Ovary (tissue), 9 donors: ENCODE results near the gene GSTP1. TPM values are rescaled to one million over a fixed set of nuclear protein-coding genes. Genes with fewer than 3 reads are reported as not detected.

Experiments
- DNase-seq, 5 donors: peaks; one replicate each; pipeline ENCODE4 v3.0.0-alpha.2; 2019 to 2020
- H3K27ac ChIP-seq, 2 donors: fragments of 200-600 bp; one replicate each; pipeline versions ENCODE4 v1.5.1 to v1.8.0; 2019 to 2022
- H3K27me3 ChIP-seq: fragments of 200-600 bp; one replicate; pipeline ENCODE4 v1.8.0; 2022
- H3K36me3 ChIP-seq: fragments of 200-600 bp; sonication (generic); one replicate; pipeline ENCODE4 v1.5.1; 2019
- H3K4me1 ChIP-seq: one replicate; pipeline ENCODE4 v1.8.1; 2013; ENCODE audit warnings: mild to moderate bottlenecking, moderate library complexity; ENCODE audit not compliant: insufficient read depth
- H3K4me3 ChIP-seq: fragments of 200-600 bp; sonication (generic); one replicate; pipeline ENCODE4 v1.5.1; 2017
- H3K9me3 ChIP-seq, 2 donors: fragments of 200-600 bp in 1 of 2; sonication (generic) in 1 of 2; one replicate each; pipeline versions ENCODE4 v1.5.1 to v1.8.1; 2013 to 2019; ENCODE audit warnings: mild to moderate bottlenecking in 1 of 2, moderate library complexity in 1 of 2
- CTCF ChIP-seq, 3 donors: fragments of 450-650 bp in 2 of 3; fragments of 200-600 bp in 1 of 3; IDR thresholded peaks; one replicate each; pipeline versions ENCODE4 v1.5.1 to v1.8.0; 2016 to 2022; ENCODE audit warnings: antibody characterized with exemption in 3 of 3, mild to moderate bottlenecking in 1 of 3
- EP300 ChIP-seq: sonication (generic); formaldehyde crosslinking; IDR thresholded peaks from one replicate; pipeline ENCODE4 v1.6.1; 2017; ENCODE audit warnings: antibody characterized with exemption
- POLR2A ChIP-seq: fragments of 450-650 bp; IDR thresholded peaks from one replicate; pipeline ENCODE4 v1.6.1; 2017; ENCODE audit warnings: antibody characterized with exemption, mild to moderate bottlenecking, moderate library complexity
- WGBS, 3 donors: extraction: QIAGEN DNeasy Blood & Tissue Kit in 1 of 3; methylation state at CpG; one replicate each; pipeline versions ENCODE4 v1.1.5 to v1.1.7; 2013 to 2017; 5-methylcytosine and 5-hydroxymethylcytosine counted together
- intact Hi-C, 4 donors: fragments of 100-400 bp; cut with DNase I; formaldehyde crosslinking; loops; one replicate each; pipeline versions ENCODE4 v1.11.0 to v1.15.1; 2022 to 2023
- polyA plus RNA-seq, 2 donors: library from polyadenylated mRNA; stranded (reverse); fragments of 200-250 nt in 1 of 2; fragments of 350-450 nt in 1 of 2; fragmentation: Illumina TruSeq in 1 of 2; extraction: RNeasy Lipid Tissue Mini Kit (QIAGEN cat#74804) in 1 of 2; gene quantifications; one replicate each; pipeline ENCODE4 v1.2.3, GENCODE V29; 2013 to 2014
- total RNA-seq, 7 donors: library from RNA; depleted of rRNA in 2 of 7; stranded (reverse); fragments of >200 nt in 2 of 7; fragmentation: NEBNext Ultra II Directional in 3 of 7; extraction: Animal tissue kit (Norgen Biotek cat#: 25700) in 3 of 7; gene quantifications; one replicate each; pipeline versions ENCODE4 v1.1.0 to v1.2.4, GENCODE V29; 2016 to 2023
- donor health status: DM: no; HTN: no; CAD: no; lungs with moderate emphysema.
- donor health status: DM: no; HTN: no; CAD: no.
- donor health status: Bipolar disorder and iron deficiency.
- donor health status: DM: yes; HTN: yes; CAD: no.
- donor health status: DM: no; HTN: no; CAD: no.
- donor health status: DM: yes; HTN: yes; CAD: no.

Gene GSTP1
- total and polyA plus RNA-seq, 9 donors = 189 to 1,321 (median 459) TPM

- no peaks in the 10 kb centered on the region for H3K9me3 ChIP-seq
- H3K27me3 ChIP-seq = no peaks in the 10 kb centered on the region
- 68 to 78% (median 72%) methylated on average over 6 of the region's 6 CpGs for WGBS, 3 donors
- intact Hi-C loops = loop anchor here in 1 of 4 donors (10.0 kb wide), 1 partner anchor 77 kb away; the partner anchor contains the start of gene ACY3
- H3K4me1 ChIP-seq = no peaks in the 10 kb centered on the region
- no peak overlapping the region for H3K27ac ChIP-seq
- DNase-seq = no peak
- H3K36me3 ChIP-seq = no peaks in the 10 kb centered on the region
- TF ChIP-seq CTCF (IDR thresholded peaks at IDR 0.05) (no peak), EP300 (no peak), POLR2A (no peak)
- H3K4me3 ChIP-seq = no peak overlapping the region
These were observed 5.7 kb upstream of the GSTP1 start for GRCh38 chr11:67577951-67578350.

- TF ChIP-seq POLR2A (no peak), CTCF (IDR thresholded peaks at IDR 0.05) (no peak), EP300 (no peak)
- H3K36me3 ChIP-seq = no peaks in the 10 kb centered on the region
- intact Hi-C loops = loop anchor here in 1 of 4 donors (5.0 kb wide), 1 partner anchor 154 kb away; the partner anchor contains the start of gene RPS6KB2
- WGBS, 3 donors = 50 to 57% (median 56%) methylated on average over 11 of the region's 11 CpGs
- H3K9me3 ChIP-seq = no peaks in the 10 kb centered on the region
- peaks cover 7% of the 10 kb centered on the region for H3K4me1 ChIP-seq
- no peak overlapping the region for H3K4me3 ChIP-seq
- DNase-seq = no peak
- no peak overlapping the region for H3K27ac ChIP-seq
- no peaks in the 10 kb centered on the region for H3K27me3 ChIP-seq
These were observed 2.1 kb upstream of the GSTP1 start for GRCh38 chr11:67581469-67581868.

GRCh38 chr11:67582011-67582410 lies 1.6 kb upstream of the GSTP1 start:
- no peaks in the 10 kb centered on the region for H3K9me3 ChIP-seq
- no peak for DNase-seq
- TF ChIP-seq CTCF (IDR thresholded peaks at IDR 0.05) (no peak), POLR2A (no peak), EP300 (no peak)
- 76 to 79% (median 77%) methylated on average over 4 of the region's 4 CpGs for WGBS, 3 donors
- peaks cover 7% of the 10 kb centered on the region for H3K4me1 ChIP-seq
- no peak overlapping the region for H3K27ac ChIP-seq
- no peaks in the 10 kb centered on the region for H3K36me3 ChIP-seq
- no peaks in the 10 kb centered on the region for H3K27me3 ChIP-seq
- intact Hi-C loops = loop anchor here in 1 of 4 donors (5.0 kb wide), 1 partner anchor 155 kb away; the partner anchor contains the start of gene RPS6KB2
- H3K4me3 ChIP-seq = no peak overlapping the region

- no peaks in the 10 kb centered on the region for H3K36me3 ChIP-seq
- H3K4me1 ChIP-seq = peaks cover 7% of the 10 kb centered on the region
- no peaks in the 10 kb centered on the region for H3K9me3 ChIP-seq
- WGBS, 3 donors = 8 to 12% (median 9%) methylated on average over 33 of the region's 33 CpGs
- intact Hi-C loops = loop anchor here in 1 of 4 donors (5.0 kb wide), 1 partner anchor 157 kb away; the partner anchor contains the start of gene RPS6KB2
- no peaks in the 10 kb centered on the region for H3K27me3 ChIP-seq
- TF ChIP-seq CTCF (IDR thresholded peaks at IDR 0.05) = no peak
- no peak for TF ChIP-seq EP300
- peak; percentile 22 for TF ChIP-seq POLR2A
- H3K4me3 ChIP-seq = peak overlapping the region; percentile 90
- DNase-seq = peak; percentile 74 to 84 (median 78)
- H3K27ac ChIP-seq = peak overlapping the region; percentile 97 to 98
These were observed 731 bp downstream of the GSTP1 start for GRCh38 chr11:67584205-67584880.
